Endothelial cell of umbilical vein (primary cell): Measurements from ENCODE around the gene DNAJC8. TPM values are rescaled to one million over a fixed set of nuclear protein-coding genes. Genes with fewer than 3 reads are reported as not detected.

Source experiments
- BruUV-seq: library from RNA; stranded (reverse); fragments of 400-500 nt; replicated peaks from 2 replicates; lab custom pipeline; 2021; lab: Mats Ljungman, UMichigan
- CTCF ChIA-PET: fragments of 300-600, 350-600 bp; sonication (Branson Sonifier 250); formaldehyde crosslinking; loops from one replicate; lab custom pipeline; 2021; ENCODE audit warnings: antibody characterized with exemption, inconsistent platforms; lab: Charles Lee
- POLR2A ChIA-PET: fragments of 300-600, 350-600 bp; sonication (Branson Sonifier 250); formaldehyde crosslinking; loops from one replicate; lab custom pipeline; 2021; ENCODE audit warnings: antibody characterized with exemption, inconsistent platforms; lab: Charles Lee
- DNase-seq: peaks from one replicate; pipeline ENCODE4 v3.0.0-alpha.2; 2011; ENCODE audit warnings: low read depth, low spot score
- FAIRE-seq: peaks from 2 replicates; lab custom pipeline; 2011; peaks lifted over from hg19 to GRCh38; lab: Jason Lieb, UNC
- H2AFZ ChIP-seq: 2 replicates; pipeline ENCODE4 v1.6.0; 2012; ENCODE audit warnings: low read depth, low read length, control low read depth, inconsistent platforms
- H3K27ac ChIP-seq: 2 replicates; pipeline ENCODE4 v1.5.1; 2011; ENCODE audit warnings: low read depth, mild to moderate bottlenecking, control low read depth, low read length, moderate library complexity; ENCODE audit not compliant: insufficient read depth
- H3K27me3 ChIP-seq, 2 experiments: 2 replicates each; pipeline versions ENCODE4 v1.6.0 to v1.6.1; 2011; ENCODE audit warnings: low read length in 2 of 2, mixed read lengths in 1 of 2; ENCODE audit not compliant: control insufficient read depth in 2 of 2, insufficient read depth in 2 of 2
- H3K36me3 ChIP-seq, 2 experiments: 2 replicates in 1 of 2; 3 replicates in 1 of 2; pipeline ENCODE4 v1.5.1; 2011; ENCODE audit warnings: low read length in 2 of 2, mild to moderate bottlenecking in 1 of 2, moderate library complexity in 1 of 2; ENCODE audit not compliant: control insufficient read depth in 2 of 2, insufficient read depth in 2 of 2; ENCODE audit errors: extremely low read depth in 1 of 2
- H3K4me1 ChIP-seq: 3 replicates; pipeline ENCODE4 v1.5.1; 2011; ENCODE audit warnings: mild to moderate bottlenecking, low read length; ENCODE audit not compliant: control insufficient read depth, insufficient read depth; ENCODE audit errors: extremely low read depth
- H3K4me2 ChIP-seq: 2 replicates; pipeline ENCODE4 v1.6.1; 2011; ENCODE audit warnings: low read length, control low read depth, mixed read lengths; ENCODE audit not compliant: insufficient read depth
- H3K4me3 ChIP-seq, 3 experiments: fragments of 200-600 bp in 1 of 3; sonication (generic), shearing (Covaris generic) in 1 of 3; replicated peaks in 1 of 3; 2 replicates each; pipeline ENCODE4 v1.5.1; 2011 to 2016; ENCODE audit warnings: control low read depth in 3 of 3, low read length in 3 of 3, mild to moderate bottlenecking in 2 of 3, inconsistent platforms in 1 of 3, low read depth in 1 of 3, moderate library complexity in 1 of 3; ENCODE audit not compliant: insufficient read depth in 1 of 3
- H3K79me2 ChIP-seq: 2 replicates; pipeline ENCODE4 v1.6.0; 2012; ENCODE audit warnings: low read length, inconsistent platforms; ENCODE audit not compliant: control insufficient read depth, insufficient read depth
- H3K9ac ChIP-seq: replicated peaks from 2 replicates; pipeline ENCODE3; 2011; ENCODE audit warnings: low read length, control low read depth; ENCODE audit not compliant: insufficient read depth; ENCODE audit errors: extremely low read depth
- H3K9me1 ChIP-seq: replicated peaks from 3 replicates; pipeline ENCODE4 v1.6.0; 2011; ENCODE audit warnings: mild to moderate bottlenecking, low read length; ENCODE audit not compliant: control insufficient read depth, insufficient read depth; ENCODE audit errors: extremely low read depth
- H3K9me3 ChIP-seq: replicated peaks from 2 replicates; pipeline ENCODE4 v1.5.1; 2012; ENCODE audit warnings: low read length, inconsistent platforms; ENCODE audit not compliant: control insufficient read depth, insufficient read depth
- H4K20me1 ChIP-seq: replicated peaks from 2 replicates; pipeline ENCODE3; 2011; ENCODE audit warnings: mild to moderate bottlenecking, low read length; ENCODE audit not compliant: control insufficient read depth, insufficient read depth; ENCODE audit errors: extremely low read depth
- CTCF ChIP-seq, 2 donors: IDR thresholded peaks; 1 replicate in 1 of 2; 2 replicates in 1 of 2; pipeline ENCODE4 v1.5.1; 2011; ENCODE audit warnings: low read length in 2 of 2, mild to moderate bottlenecking in 2 of 2, moderate library complexity in 2 of 2, control low read depth in 1 of 2, inconsistent platforms in 1 of 2, low read depth in 1 of 2; ENCODE audit not compliant: insufficient read depth in 1 of 2; ENCODE audit errors: extremely low read depth in 1 of 2
- EZH2 ChIP-seq: IDR thresholded peaks from 2 replicates; pipeline ENCODE4 v1.6.1; 2012; ENCODE audit warnings: borderline replicate concordance, low read depth, mild to moderate bottlenecking, moderate library complexity, low read length, inconsistent platforms; ENCODE audit not compliant: severe bottlenecking
- FOS ChIP-seq: IDR thresholded peaks from 2 replicates; pipeline ENCODE4 v1.6.1; 2011; ENCODE audit warnings: mild to moderate bottlenecking, low read length, moderate library complexity, borderline replicate concordance; ENCODE audit not compliant: insufficient read depth
- GATA2 ChIP-seq: IDR thresholded peaks from 2 replicates; pipeline ENCODE4 v1.7.0; 2011; ENCODE audit warnings: low read depth, mild to moderate bottlenecking, moderate library complexity, mixed read lengths, low read length; ENCODE audit not compliant: insufficient read length, insufficient read depth
- JUN ChIP-seq: IDR thresholded peaks from 2 replicates; pipeline ENCODE4 v1.6.1; 2011; ENCODE audit warnings: borderline replicate concordance, low read depth; ENCODE audit not compliant: insufficient read length, insufficient read depth
- MYC ChIP-seq: IDR thresholded peaks from one replicate; pipeline ENCODE4 v1.6.1; 2011; ENCODE audit warnings: mild to moderate bottlenecking, low read depth, low read length
- POLR2A ChIP-seq: IDR thresholded peaks from 2 replicates; pipeline ENCODE4 v1.6.1; 2012; ENCODE audit warnings: low read depth, mild to moderate bottlenecking, control low read depth, low read length
- POLR2AphosphoS5 ChIP-seq: IDR thresholded peaks from 2 replicates; pipeline ENCODE4 v1.6.1; 2012; ENCODE audit warnings: low read depth, mild to moderate bottlenecking, control low read depth, low read length, moderate library complexity; ENCODE audit not compliant: insufficient read depth
- dilution Hi-C: fragments of 300-500 bp; cut with MboI; formaldehyde crosslinking; loops from one replicate; pipeline ENCODE4 v1.15.0; 2019; ENCODE audit warnings: low sequenced_read_pairs; ENCODE audit not compliant: extremely low pct_ligation_motif_present
- intact Hi-C: fragments of 100-400 bp; cut with micrococcal nuclease; formaldehyde crosslinking; loops from one replicate; pipeline ENCODE4 v1.10.0; 2022
- polyA plus RNA-seq, 4 experiments: library from polyadenylated mRNA; depleted of rRNA in 3 of 4; stranded (reverse) in 3 of 4; unstranded in 1 of 4; fragments of >200 nt; gene quantifications; 2 replicates each; pipeline versions ENCODE4 v1.2.1 to v1.2.3, GENCODE V29; 2011 to 2012; ENCODE audit warnings: missing spikeins in 1 of 4
- total RNA-seq: library from RNA; stranded (reverse); gene quantifications from 2 replicates; pipeline ENCODE4 v1.2.3, GENCODE V29; 2021
- TF ChIP-seq, protein P1 (sequence below): IDR thresholded peaks from 2 replicates; pipeline ENCODE4 v1.6.1; 2011; ENCODE audit not compliant: insufficient read depth, insufficient read length

The DNAJC8 gene
- total and polyA plus RNA-seq, 2 donors (not counting 3 experiments of a cell fraction or from before 2014, with no cell fraction given): 71.0 to 106 TPM

DNA sequence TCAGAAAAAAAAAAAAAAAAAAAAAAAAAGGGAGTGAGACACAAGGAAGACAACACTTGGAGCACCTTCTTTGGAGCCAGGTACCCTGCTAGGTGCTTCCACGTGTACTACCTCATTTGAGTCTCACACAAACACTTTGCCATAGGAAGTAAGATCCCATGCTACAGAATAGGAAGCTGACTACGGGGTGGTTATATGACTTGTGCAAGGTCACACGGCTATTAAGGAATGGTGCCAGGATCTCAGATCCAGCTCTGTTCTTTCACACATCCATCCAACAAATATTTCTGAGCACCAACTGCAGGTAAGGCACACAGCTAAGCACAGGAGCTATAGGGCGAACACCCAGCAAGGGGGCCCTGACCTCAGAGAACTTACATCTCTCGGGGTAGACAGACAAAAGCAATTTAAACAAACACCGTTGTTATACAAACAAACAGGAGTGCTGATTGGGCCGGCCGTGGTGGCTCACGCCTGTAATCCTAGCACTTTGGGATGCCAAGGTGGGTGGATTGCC, 78.7 kb downstream of the DNAJC8 start:
- Histone ChIP-seq H3K9me1 (no peaks in the 10 kb centered on the region), H3K27ac (no peak overlapping the region), H3K79me2 (no peaks in the 10 kb centered on the region), H3K4me3 (no peak overlapping the region), H3K36me3 (no peaks in the 10 kb centered on the region), H3K9me3 (no peaks in the 10 kb centered on the region), H3K4me1 (no peaks in the 10 kb centered on the region), H3K9ac (no peak overlapping the region), H3K4me2 (no peak overlapping the region), H2AFZ (no peak overlapping the region), H3K27me3 (no peaks in the 10 kb centered on the region), H4K20me1 (no peaks in the 10 kb centered on the region)
- BruUV-seq: no TSS peak
- dilution Hi-C loops (no loop called here), intact Hi-C loops (no loop called here)
- POLR2A ChIA-PET: no interaction called here
- FAIRE-seq (no peak), DNase-seq (no peak)
- CTCF ChIA-PET: interaction anchor here (1.2 to 3.0 kb wide), 5 partner anchors 10 to 62 kb away, joined by 3 to 13 read pairs (median 5); no protein-coding TSS in a partner anchor
- TF ChIP-seq EZH2 (no peak), CTCF (IDR thresholded peaks at IDR 0.05; ENCODE audit: extremely low read depth in 1 of 2, insufficient read depth in 1 of 2, low read depth in 1 of 2, low read length in 2 of 2) (no peak), POLR2A (no peak), GATA2 (no peak), FOS (no peak), MYC (no peak), POLR2AphosphoS5 (no peak), JUN (no peak)
- TF ChIP-seq, protein P1, sequence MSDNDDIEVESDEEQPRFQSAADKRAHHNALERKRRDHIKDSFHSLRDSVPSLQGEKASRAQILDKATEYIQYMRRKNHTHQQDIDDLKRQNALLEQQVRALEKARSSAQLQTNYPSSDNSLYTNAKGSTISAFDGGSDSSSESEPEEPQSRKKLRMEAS: no peak

Other genes starting within 250 kb of the DNAJC8 start
- gene EYA3, start 144.4 kb downstream of the DNAJC8 start, total RNA-seq: 29.7 and 33.0 TPM in 2 replicates
- gene EYA3, start 144.4 kb downstream of the DNAJC8 start, polyA plus RNA-seq: 12.7 TPM in 2 replicates
- 0.18 and 0.20 TPM in 2 replicates for gene PTAFR, start 56.3 kb downstream of the DNAJC8 start, total RNA-seq
- 0.32 and 0.33 TPM in 2 replicates for gene PTAFR, start 56.3 kb downstream of the DNAJC8 start, polyA plus RNA-seq
- gene ATP5IF1, start 3.1 kb upstream of the DNAJC8 start, total RNA-seq: 133 and 144 TPM in 2 replicates
- 161 and 243 TPM in 2 replicates for gene ATP5IF1, start 3.1 kb upstream of the DNAJC8 start, polyA plus RNA-seq
- 13.1 and 13.2 TPM in 2 replicates for gene SESN2, start 26.5 kb upstream of the DNAJC8 start, total RNA-seq
- 11.6 and 14.4 TPM in 2 replicates for gene SESN2, start 26.5 kb upstream of the DNAJC8 start, polyA plus RNA-seq
- gene MED18, start 96.0 kb upstream of the DNAJC8 start, total RNA-seq: 12.5 and 15.6 TPM in 2 replicates
- gene MED18, start 96.0 kb upstream of the DNAJC8 start, polyA plus RNA-seq: 19.7 and 20.2 TPM in 2 replicates
- 59.7 and 61.0 TPM in 2 replicates for gene PHACTR4, start 136.7 kb upstream of the DNAJC8 start, total RNA-seq
- gene PHACTR4, start 136.7 kb upstream of the DNAJC8 start, polyA plus RNA-seq: 18.2 and 25.4 TPM in 2 replicates